ENCODE results near the gene PIN1.

GRCh38 chr19:9823816-9824215 is 11.3 kb upstream of the PIN1 start:
- TF ChIP-seq POLR2A (IDR thresholded peaks at IDR 0.05; ENCODE audit: low read depth, low read length) (no peak), TAF1 (IDR thresholded peaks at IDR 0.05; ENCODE audit: borderline replicate concordance, low read depth, low read length) (no peak)
